Effector memory CD8-positive, alpha-beta T cell (primary cell): ENCODE data around the gene NAGLU.
"Not testable (repeated sequence)": the region's sequence is repeated elsewhere in the genome, so short reads cannot be mapped to it uniquely, and the experiment has no call there.

Source experiments
- ATAC-seq: fragments of 150-1000 bp; cut with Tn5 transposase; replicated peaks from 2 replicates; pipeline ENCODE4 v1.10.0; 2021; ENCODE audit warnings: mild to moderate bottlenecking, moderate library complexity
- DNase-seq, 3 experiments: peaks; one replicate each; pipeline ENCODE4 v3.0.0; 2021
- H3K27ac Mint-ChIP-seq, 2 donors: one replicate each; pipeline ENCODE4 v1.8.0; 2022; ENCODE audit warnings: mild to moderate bottlenecking in 2 of 2, mixed read lengths in 2 of 2, moderate library complexity in 2 of 2
- H3K27me3 Mint-ChIP-seq, 2 donors: one replicate each; pipeline ENCODE4 v1.8.0; 2022; ENCODE audit warnings: mixed read lengths in 2 of 2
- H3K36me3 Mint-ChIP-seq: one replicate; pipeline ENCODE4 v1.8.0; 2022; ENCODE audit warnings: mild to moderate bottlenecking, moderate library complexity, mixed read lengths; ENCODE audit not compliant: insufficient read depth
- H3K4me1 Mint-ChIP-seq, 2 donors: one replicate each; pipeline ENCODE4 v1.8.0; 2022; ENCODE audit warnings: low read depth in 2 of 2, mixed read lengths in 2 of 2
- H3K4me3 Mint-ChIP-seq, 2 donors: one replicate each; pipeline ENCODE4 v1.8.0; 2022; ENCODE audit warnings: mild to moderate bottlenecking in 2 of 2, mixed read lengths in 2 of 2, moderate library complexity in 2 of 2
- H3K9me3 Mint-ChIP-seq, 2 donors: one replicate each; pipeline ENCODE4 v1.8.0; 2022; ENCODE audit warnings: mixed read lengths in 2 of 2

NAGLU gene

DNA sequence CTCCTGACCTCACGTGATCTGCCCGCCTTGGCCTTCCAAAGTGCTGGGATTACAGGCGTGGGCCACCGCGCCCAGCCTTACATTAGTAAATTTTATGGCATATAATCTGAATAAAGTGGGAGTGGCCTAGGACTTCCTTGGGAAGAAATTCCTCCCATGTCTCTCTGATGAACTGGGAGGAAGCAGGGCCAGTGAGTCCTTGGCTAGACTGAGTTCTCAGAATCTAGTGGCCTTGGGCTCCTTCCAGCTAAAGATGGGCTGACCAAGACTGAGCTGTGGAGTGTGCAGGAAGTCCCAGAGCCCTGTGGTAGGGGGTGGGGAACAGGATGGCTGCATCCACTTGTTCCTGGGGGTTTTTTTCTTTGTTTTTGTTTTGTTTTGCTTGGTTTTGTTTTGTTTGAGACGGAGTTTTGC lies 10.0 kb upstream of the NAGLU start:
- Mint-ChIP-seq H3K27me3 (peaks cover 0 to 15% of the 10 kb centered on the region in 2 donors), H3K36me3 (peaks cover 3% of the 10 kb centered on the region), H3K4me1 (peaks cover 24 to 33% of the 10 kb centered on the region in 2 donors), H3K9me3 (no peaks in the 10 kb centered on the region), H3K27ac (no peak overlapping the region), H3K4me3 (no peak overlapping the region)
- DNase-seq (no peak), ATAC-seq (no peak)

DNA sequence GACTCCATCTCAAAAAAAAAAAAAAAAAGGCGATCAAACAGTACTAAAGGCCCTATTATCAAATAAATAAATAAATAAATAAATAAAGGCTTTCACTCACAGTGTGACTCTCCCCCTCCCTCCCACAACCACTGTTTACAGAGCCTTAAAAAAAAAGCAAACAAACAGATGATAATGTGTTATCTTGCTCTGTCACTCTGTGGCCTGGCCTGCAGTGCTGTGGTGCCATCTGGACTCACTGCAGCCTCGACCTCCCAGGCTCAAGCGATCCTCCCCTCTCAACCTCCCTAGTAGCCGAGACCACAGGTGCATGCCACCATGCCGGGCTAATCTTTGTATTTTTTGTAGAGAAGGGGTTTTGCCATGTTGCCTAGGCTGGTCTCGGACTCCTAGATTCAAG lies 8.1 kb upstream of the NAGLU start:
- Mint-ChIP-seq H3K27me3 (peaks cover 0 to 7% of the 10 kb centered on the region in 2 donors), H3K27ac (no peak overlapping the region)

DNA sequence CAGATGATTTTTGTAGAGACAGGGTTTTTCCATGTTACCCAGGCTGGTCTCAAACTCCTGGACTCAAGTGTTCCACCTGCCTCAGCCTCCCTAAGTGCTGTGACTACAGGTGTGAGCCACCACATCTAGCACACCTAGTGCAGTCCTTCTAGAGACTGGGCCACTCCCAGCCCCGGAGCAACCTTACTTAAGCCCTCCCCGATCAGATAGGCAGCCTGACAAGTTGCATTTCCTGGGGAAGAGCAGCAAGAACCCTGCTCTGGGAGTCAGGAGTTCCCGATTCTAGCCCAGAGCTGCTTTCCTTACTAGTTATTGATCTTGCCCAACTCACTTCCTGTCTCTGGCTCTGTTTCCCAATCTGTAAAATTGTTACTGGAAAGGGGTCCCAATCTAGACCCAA lies 7.0 kb upstream of the NAGLU start:
- Mint-ChIP-seq H3K27me3 (peaks cover 0 to 5% of the 10 kb centered on the region in 2 donors), H3K9me3 (no peaks in the 10 kb centered on the region), H3K27ac (no peak overlapping the region), H3K4me1 (peaks cover 32 to 41% of the 10 kb centered on the region in 2 donors), H3K36me3 (peaks cover 9% of the 10 kb centered on the region), H3K4me3 (peak overlapping the region; percentile 75 to 80)
- no peak for DNase-seq
- ATAC-seq = no peak

More for the DNA sequence above, 8.1 kb upstream of the NAGLU start:
- Mint-ChIP-seq H3K36me3 (peaks cover 9% of the 10 kb centered on the region), H3K9me3 (no peaks in the 10 kb centered on the region), H3K4me3 (no peak overlapping the region), H3K4me1 (peaks cover 31 to 42% of the 10 kb centered on the region in 2 donors)
- DNase-seq (no peak), ATAC-seq (no peak)

DNA sequence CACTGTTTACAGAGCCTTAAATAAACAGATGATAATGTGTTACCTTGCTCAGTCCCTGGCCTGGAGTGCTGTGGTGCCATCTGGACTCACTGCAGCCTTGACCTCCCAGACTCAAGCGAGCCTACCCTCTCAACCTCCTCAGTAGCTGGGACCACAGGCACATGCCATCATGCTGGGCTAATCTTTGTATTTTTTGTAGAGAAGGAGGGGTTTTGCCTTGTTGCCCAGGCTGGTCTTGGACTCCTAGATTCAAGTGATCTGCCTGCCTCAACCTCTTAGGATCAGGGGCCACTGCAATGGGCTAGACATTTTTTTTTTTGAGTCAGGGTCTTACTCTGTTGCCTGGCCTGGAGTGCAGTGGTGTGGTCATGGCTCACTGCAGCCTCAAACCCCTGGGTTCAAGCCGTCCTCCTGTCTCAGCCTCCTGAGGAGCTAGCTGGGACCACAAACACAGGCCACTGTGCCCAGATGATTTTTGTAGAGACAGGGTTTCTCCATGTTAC lies 5.0 kb upstream of the NAGLU start:
- peak overlapping the region; percentile 64 to 82 for H3K27ac Mint-ChIP-seq

DNA sequence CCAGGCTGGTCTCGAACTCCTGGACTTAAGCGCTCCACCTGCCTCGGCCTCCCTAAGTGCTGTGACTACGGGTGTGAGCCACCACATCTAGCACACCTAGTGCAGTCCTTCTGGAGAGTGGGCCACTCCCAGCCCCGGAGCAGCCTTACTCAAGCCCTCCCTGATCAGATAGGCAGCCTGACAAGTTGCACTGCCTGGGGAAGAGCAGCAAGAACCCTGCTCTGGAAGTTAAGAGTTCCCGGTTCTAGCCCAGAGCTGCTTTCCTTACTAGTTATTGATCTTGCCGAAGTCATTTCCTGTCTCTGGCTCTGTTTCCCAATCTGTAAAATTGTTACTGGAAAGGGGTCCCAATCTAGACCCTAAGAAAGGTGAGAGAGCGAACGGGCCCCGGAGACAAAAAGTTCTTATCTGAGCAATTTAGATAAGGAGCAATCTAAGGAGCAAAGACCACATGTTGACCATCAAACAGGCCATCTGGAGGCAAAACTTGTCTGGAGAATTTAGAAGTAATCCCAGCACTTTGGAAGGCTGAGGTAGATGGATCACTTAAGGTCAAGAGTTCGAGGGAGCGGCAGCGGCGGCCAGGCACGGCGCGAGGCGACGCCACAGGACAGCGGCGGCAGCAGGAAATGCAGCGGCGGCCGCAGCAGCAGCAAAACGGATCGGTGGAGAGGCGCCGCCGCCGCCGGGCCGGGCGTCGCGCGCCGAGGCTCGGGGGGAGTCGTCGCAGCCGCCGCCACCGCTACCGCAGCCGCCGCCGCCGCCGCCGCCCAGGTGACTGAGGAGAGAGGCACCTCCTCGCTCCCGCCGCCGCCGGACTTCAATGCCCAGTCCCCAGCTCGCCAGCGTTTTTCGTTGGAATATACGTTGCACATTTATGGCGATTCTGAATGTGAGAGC lies 4.3 kb upstream of the NAGLU start:
- H3K36me3 Mint-ChIP-seq = peaks cover 16% of the 10 kb centered on the region
- no peaks in the 10 kb centered on the region for H3K9me3 Mint-ChIP-seq
- DNase-seq = peak; percentile 41 to 47 (median 42)
- peak overlapping the region; percentile 64 to 82 for H3K27ac Mint-ChIP-seq
- H3K27me3 Mint-ChIP-seq = no peaks in the 10 kb centered on the region
- H3K4me1 Mint-ChIP-seq = peaks cover 37 to 40% of the 10 kb centered on the region in 2 donors
- peak overlapping the region; percentile 75 to 80 for H3K4me3 Mint-ChIP-seq
- peak; percentile 39 for ATAC-seq

More for the DNA sequence above, 5.0 kb upstream of the NAGLU start:
- peaks cover 15% of the 10 kb centered on the region for H3K36me3 Mint-ChIP-seq
- DNase-seq (no peak), ATAC-seq (no peak)
- H3K9me3 Mint-ChIP-seq = no peaks in the 10 kb centered on the region
- peaks cover 35 to 40% of the 10 kb centered on the region in 2 donors for H3K4me1 Mint-ChIP-seq
- H3K27me3 Mint-ChIP-seq = no peaks in the 10 kb centered on the region
- peak overlapping the region; percentile 75 to 80 for H3K4me3 Mint-ChIP-seq

DNA sequence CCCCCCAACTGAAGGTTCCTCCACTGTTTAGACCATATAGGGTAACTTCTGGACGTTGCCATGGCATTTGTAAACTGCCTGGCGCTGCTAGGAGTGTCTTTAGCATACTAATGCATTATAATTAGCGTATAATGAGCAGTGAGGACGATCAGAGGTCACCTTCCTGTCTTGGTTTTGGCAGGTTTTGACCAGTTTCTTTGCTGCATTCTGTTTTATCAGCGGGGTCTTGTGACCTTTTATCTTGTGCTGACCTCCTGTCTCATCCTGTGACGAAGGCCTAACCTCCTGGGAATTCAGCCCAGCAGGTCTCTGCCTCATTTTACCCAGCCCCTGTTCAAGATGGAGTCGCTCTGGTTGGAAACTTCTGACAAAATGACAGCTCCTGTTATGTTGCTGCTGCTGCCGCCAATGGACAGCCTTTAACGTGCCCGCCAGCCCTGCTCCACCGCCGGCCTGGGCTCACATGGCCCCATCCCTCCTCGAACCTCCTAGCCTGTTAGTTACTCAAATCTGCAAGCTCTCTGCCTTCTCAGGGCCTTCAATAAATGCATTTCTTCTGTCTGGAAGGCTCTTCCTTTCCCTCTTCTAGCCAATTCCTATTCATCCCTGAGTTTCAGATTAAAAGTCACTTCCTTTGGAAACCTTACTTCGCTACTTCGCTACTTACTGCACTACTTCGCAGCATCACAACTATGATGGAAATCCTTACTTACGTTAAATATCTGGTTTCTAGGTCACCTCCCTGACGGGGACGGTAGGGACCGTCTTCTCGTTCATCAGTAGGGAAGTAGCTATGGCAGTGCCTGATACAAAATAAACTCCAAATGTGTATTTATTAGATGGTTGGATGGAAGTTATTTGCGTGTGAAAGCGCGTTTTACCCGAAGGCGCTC lies 640 bp upstream of the NAGLU start:
- Mint-ChIP-seq H3K27me3 (no peaks in the 10 kb centered on the region), H3K36me3 (peaks cover 15% of the 10 kb centered on the region), H3K27ac (peak overlapping the region in 1 of 2 donors; percentile 85), H3K4me3 (peak overlapping the region; percentile 79 to 83), H3K9me3 (no peaks in the 10 kb centered on the region), H3K4me1 (peaks cover 29 to 32% of the 10 kb centered on the region in 2 donors)
- ATAC-seq (peak; percentile 11), DNase-seq (no peak)

DNA sequence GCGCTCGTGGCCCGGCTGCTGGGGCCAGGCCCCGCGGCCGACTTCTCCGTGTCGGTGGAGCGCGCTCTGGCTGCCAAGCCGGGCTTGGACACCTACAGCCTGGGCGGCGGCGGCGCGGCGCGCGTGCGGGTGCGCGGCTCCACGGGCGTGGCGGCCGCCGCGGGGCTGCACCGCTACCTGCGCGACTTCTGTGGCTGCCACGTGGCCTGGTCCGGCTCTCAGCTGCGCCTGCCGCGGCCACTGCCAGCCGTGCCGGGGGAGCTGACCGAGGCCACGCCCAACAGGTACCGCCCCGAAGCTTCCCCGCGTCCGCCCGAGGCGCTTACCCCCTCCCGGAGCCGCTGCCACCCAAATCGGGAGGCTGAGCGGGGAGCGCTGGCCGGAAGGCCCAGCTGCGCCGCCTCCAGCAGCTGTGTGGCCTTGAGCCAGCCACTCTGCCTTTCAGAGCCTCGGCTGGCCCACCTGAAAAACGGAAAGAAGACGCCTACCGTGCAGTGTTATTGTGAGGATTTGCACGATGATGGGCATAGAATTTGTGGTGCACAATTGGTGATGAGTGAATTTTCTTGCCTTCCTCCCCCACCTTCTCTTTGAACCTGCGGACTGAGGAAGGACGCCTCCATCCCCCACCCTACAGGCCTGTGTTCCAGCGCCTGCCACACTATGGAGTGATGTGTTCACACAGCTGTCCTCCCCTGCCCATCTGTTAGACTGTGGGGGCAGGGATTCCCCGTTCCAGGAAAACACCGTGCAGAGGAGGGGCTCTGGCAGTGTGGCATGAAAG lies 523 bp downstream of the NAGLU start:
- peak; percentile 46 to 49 (median 47) for DNase-seq
- Mint-ChIP-seq H3K27me3 (no peaks in the 10 kb centered on the region), H3K9me3 (no peaks in the 10 kb centered on the region), H3K4me3 (peak overlapping the region; percentile 79 to 83), H3K27ac (peak overlapping the region in 1 of 2 donors; percentile 35), H3K4me1 (peaks cover 29 to 30% of the 10 kb centered on the region in 2 donors), H3K36me3 (peaks cover 13% of the 10 kb centered on the region)
- ATAC-seq = peak; percentile 65

DNA sequence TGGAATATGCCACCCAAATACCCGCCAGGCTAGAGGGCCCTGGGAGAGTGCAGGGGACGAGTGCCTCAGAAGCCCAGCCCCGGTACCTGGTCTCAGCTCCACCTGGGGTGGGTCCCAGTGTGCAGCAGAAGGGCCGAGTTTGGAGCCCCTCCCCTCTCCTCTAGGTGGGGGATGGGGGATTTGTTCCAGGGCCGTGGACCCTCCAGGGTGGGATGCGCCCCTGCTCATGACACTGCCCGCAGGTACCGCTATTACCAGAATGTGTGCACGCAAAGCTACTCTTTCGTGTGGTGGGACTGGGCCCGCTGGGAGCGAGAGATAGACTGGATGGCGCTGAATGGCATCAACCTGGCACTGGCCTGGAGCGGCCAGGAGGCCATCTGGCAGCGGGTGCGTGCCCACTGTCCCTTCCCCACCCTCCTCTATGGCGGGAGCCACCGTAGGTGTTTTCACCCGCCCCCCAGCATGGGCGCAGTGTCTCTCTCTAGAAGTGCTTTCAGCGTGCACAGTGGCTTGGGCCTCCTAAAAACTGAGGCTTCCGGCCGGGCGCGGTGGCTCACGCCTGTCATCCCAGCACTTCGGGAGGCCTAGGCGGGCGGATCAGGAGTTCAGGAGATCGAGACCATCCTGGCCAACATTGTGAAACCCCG lies 1.2 kb downstream of the NAGLU start:
- DNase-seq (no peak), ATAC-seq (no peak)
- Mint-ChIP-seq H3K27ac (peak overlapping the region in 1 of 2 donors; percentile 35), H3K4me3 (peak overlapping the region; percentile 73 to 79), H3K27me3 (no peaks in the 10 kb centered on the region), H3K4me1 (peaks cover 25 to 26% of the 10 kb centered on the region in 2 donors), H3K9me3 (no peaks in the 10 kb centered on the region), H3K36me3 (peaks cover 10% of the 10 kb centered on the region)

DNA sequence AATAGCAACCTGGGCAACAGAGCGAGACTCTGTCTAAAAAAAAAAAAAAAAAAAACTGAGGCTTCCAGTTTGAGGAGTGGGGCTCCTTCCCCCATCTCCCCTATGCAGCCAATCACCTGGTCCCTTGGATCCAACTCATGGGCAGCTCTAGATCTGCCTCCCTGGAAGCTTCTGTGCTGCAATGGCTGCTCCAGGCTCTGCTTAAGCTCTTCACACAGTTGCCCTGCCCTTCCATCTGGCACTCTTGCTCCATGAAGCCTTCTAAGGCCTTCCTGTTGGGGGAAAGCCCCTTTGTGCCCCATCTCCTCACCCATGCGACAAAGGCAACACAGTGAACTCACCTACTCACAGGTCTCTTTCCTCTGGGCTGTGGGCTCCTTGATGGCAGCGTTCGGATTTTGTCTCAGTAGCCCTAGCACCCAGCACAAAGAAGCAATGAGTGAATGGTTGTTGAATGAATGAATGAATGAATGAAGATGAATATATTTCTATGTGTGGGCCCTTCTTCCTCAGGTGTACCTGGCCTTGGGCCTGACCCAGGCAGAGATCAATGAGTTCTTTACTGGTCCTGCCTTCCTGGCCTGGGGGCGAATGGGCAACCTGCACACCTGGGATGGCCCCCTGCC lies 1.9 kb downstream of the NAGLU start:
- no peak overlapping the region for H3K27ac Mint-ChIP-seq
- H3K9me3 Mint-ChIP-seq = no peaks in the 10 kb centered on the region
- DNase-seq (no peak), ATAC-seq (no peak)
- peaks cover 12% of the 10 kb centered on the region for H3K36me3 Mint-ChIP-seq
- H3K27me3 Mint-ChIP-seq = no peaks in the 10 kb centered on the region
- peaks cover 25 to 26% of the 10 kb centered on the region in 2 donors for H3K4me1 Mint-ChIP-seq
- peak overlapping the region; percentile 52 to 58 for H3K4me3 Mint-ChIP-seq

DNA sequence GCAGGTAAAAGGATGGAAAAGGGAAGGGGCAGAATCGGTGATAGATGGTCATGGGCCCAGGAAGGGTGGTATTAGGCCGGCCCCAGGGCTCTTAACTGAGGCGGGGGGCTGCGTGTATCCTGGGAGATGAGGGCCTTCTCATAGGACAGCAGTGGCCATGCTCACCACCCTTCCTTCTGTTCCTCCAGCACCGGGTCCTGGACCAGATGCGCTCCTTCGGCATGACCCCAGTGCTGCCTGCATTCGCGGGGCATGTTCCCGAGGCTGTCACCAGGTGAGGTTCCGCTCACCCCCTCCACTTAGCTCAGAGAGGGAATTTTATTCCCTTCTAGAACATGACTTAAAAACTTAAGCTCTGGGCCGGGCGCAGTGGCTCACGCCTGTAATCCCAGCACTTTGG lies 2.4 kb downstream of the NAGLU start:
- Mint-ChIP-seq H3K4me3 (peak overlapping the region in 1 of 2 donors; percentile 58), H3K4me1 (peaks cover 25% of the 10 kb centered on the region in 2 donors), H3K27me3 (no peaks in the 10 kb centered on the region), H3K36me3 (peaks cover 12% of the 10 kb centered on the region), H3K27ac (no peak overlapping the region), H3K9me3 (no peaks in the 10 kb centered on the region)
- ATAC-seq = no peak
- no peak for DNase-seq

DNA sequence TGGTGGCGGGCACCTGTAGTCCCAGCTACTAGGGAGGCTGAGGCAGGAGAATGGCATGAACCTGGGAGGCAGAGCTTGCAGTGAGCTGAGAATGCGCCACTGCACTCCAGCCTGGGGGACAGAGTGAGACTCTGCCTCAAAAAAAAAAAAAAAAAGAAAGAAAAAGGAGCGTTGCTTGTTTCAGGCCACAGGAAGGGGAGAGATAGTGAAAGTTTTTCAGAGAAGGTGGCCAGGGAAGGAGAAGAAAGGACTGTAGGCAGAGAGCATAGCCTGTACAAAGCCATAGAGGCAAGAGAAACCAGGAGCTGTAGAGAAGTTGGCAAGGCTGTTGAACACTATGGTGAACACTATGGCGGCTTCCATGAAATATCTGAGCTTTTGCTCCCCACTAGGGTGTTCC lies 4.5 kb downstream of the NAGLU start:
- H3K9me3 Mint-ChIP-seq, H3K27me3 Mint-ChIP-seq, DNase-seq, ATAC-seq: not testable (repeated sequence)
- H3K36me3 Mint-ChIP-seq = peaks cover 11% of the 10 kb centered on the region
- H3K27ac Mint-ChIP-seq = peak overlapping the region; percentile 39 to 62
- peak overlapping the region in 1 of 2 donors; percentile 30 for H3K4me3 Mint-ChIP-seq
- peaks cover 24% of the 10 kb centered on the region in 2 donors for H3K4me1 Mint-ChIP-seq
